Activated T-helper 1 cell treated with anti-CD3 and anti-CD28 coated beads, Interleukin-12 subunit alpha, Interleukin-12 subunit beta, Interleukin-2, Interleukin-4 antibody, amounts not matched to agents 30 ng/mL and 10 ng/mL and 1 ng/mL, durations not matched to agents 14 hours and 24 hours and 36 hours (primary cell): Measurements from ENCODE around the gene TMEM147. TPM values are rescaled to one million over a fixed set of nuclear protein-coding genes. Genes with fewer than 3 reads are reported as not detected.

ENCODE experiments used
- DNase-seq: peaks from one replicate; pipeline ENCODE4 v3.0.0; 2021; ENCODE audit warnings: low spot score
- H3K27ac Mint-ChIP-seq: one replicate; pipeline ENCODE4 v1.8.0; 2021; ENCODE audit warnings: mild to moderate bottlenecking, mixed read lengths
- H3K27me3 Mint-ChIP-seq: one replicate; pipeline ENCODE4 v1.8.0; 2022; ENCODE audit warnings: mild to moderate bottlenecking, moderate library complexity, mixed read lengths; ENCODE audit not compliant: insufficient read depth
- H3K36me3 Mint-ChIP-seq: one replicate; pipeline ENCODE4 v1.8.0; 2021; ENCODE audit warnings: low read depth, mixed read lengths
- H3K4me1 Mint-ChIP-seq: one replicate; pipeline ENCODE4 v1.8.0; 2021; ENCODE audit warnings: low read depth, mixed read lengths
- H3K4me3 Mint-ChIP-seq: one replicate; pipeline ENCODE4 v1.8.0; 2021; ENCODE audit warnings: mild to moderate bottlenecking, moderate library complexity, mixed read lengths
- H3K9me3 Mint-ChIP-seq: one replicate; pipeline ENCODE4 v1.8.0; 2021; ENCODE audit warnings: mixed read lengths
- intact Hi-C: fragments of 100-400 bp; cut with micrococcal nuclease; formaldehyde crosslinking; loops from one replicate; pipeline ENCODE4 v1.15.1; 2024
- total RNA-seq: library from RNA; stranded (reverse); gene quantifications from 2 replicates; pipeline ENCODE4 v1.2.3, GENCODE V29; 2022

The TMEM147 gene
- total RNA-seq, 1 donor from 2014 or later: 123 TPM

- Mint-ChIP-seq H3K9me3 (no peaks in the 10 kb centered on the region), H3K27ac (no peak overlapping the region), H3K4me3 (peak overlapping the region; percentile 57), H3K4me1 (peaks cover 6% of the 10 kb centered on the region), H3K36me3 (no peaks in the 10 kb centered on the region), H3K27me3 (peaks cover 42% of the 10 kb centered on the region)
- intact Hi-C loops: loop anchor here (1.0 to 2.0 kb wide), 3 partner anchors 24 to 82 kb away; no protein-coding TSS in a partner anchor
- DNase-seq: no peak
Measured at GRCh38 chr19:35510626-35510964, 34.8 kb upstream of the TMEM147 start.

- Mint-ChIP-seq H3K9me3 (no peaks in the 10 kb centered on the region), H3K27ac (no peak overlapping the region), H3K36me3 (no peaks in the 10 kb centered on the region), H3K27me3 (peaks cover 42% of the 10 kb centered on the region), H3K4me3 (no peak overlapping the region), H3K4me1 (peaks cover 6% of the 10 kb centered on the region)
- DNase-seq: no peak
- intact Hi-C loops: loop anchor here (2.0 kb wide), 1 partner anchor 23 kb away; no protein-coding TSS in a partner anchor
Measured at GRCh38 chr19:35511337-35511736, 34.1 kb upstream of the TMEM147 start.

GRCh38 chr19:35512831-35513627 is 32.4 kb upstream of the TMEM147 start:
- intact Hi-C loops: loop anchor here (1.0 kb wide), 1 partner anchor 74 kb away; no protein-coding TSS in a partner anchor
- Mint-ChIP-seq H3K27me3 (peaks cover 36% of the 10 kb centered on the region), H3K4me3 (no peak overlapping the region), H3K27ac (no peak overlapping the region), H3K36me3 (no peaks in the 10 kb centered on the region), H3K9me3 (no peaks in the 10 kb centered on the region), H3K4me1 (peaks cover 6% of the 10 kb centered on the region)
- no peak for DNase-seq

- Mint-ChIP-seq H3K9me3 (no peaks in the 10 kb centered on the region), H3K27ac (no peak within 1 kb of the TSS), H3K4me3 (no peak within 1 kb of the TSS), H3K36me3 (no peaks in the 10 kb centered on the region), H3K4me1 (peaks cover 6% of the 10 kb centered on the region), H3K27me3 (peaks cover 30% of the 10 kb centered on the region)
- intact Hi-C loops: loop anchor here (1.0 kb wide), 1 partner anchor 74 kb away; no protein-coding TSS in a partner anchor
- DNase-seq: no peak
Measured at GRCh38 chr19:35513628-35514281, 31.7 kb upstream of the TMEM147 start, which contains the start of gene DMKN. TSS of gene DMKN (minus strand) at chr19:35513649. CDS start at chr19:35513475, 174 bp downstream.

GRCh38 chr19:35514282-35514809 is 31.1 kb upstream of the TMEM147 start:
- no peak overlapping the region for H3K27ac Mint-ChIP-seq

GRCh38 chr19:35516310-35516709 is 29.1 kb upstream of the TMEM147 start:
- Mint-ChIP-seq H3K36me3 (no peaks in the 10 kb centered on the region), H3K4me1 (no peaks in the 10 kb centered on the region), H3K27me3 (peaks cover 12% of the 10 kb centered on the region), H3K4me3 (no peak overlapping the region), H3K9me3 (no peaks in the 10 kb centered on the region), H3K27ac (no peak overlapping the region)
- intact Hi-C loops: no loop called here
- no peak for DNase-seq

More at GRCh38 chr19:35514282-35514809, 31.1 kb upstream of the TMEM147 start:
- DNase-seq: no peak
- intact Hi-C loops: no loop called here
- no peaks in the 10 kb centered on the region for H3K36me3 Mint-ChIP-seq
- H3K4me3 Mint-ChIP-seq: no peak overlapping the region
- H3K4me1 Mint-ChIP-seq: peaks cover 3% of the 10 kb centered on the region
- no peaks in the 10 kb centered on the region for H3K9me3 Mint-ChIP-seq
- peaks cover 25% of the 10 kb centered on the region for H3K27me3 Mint-ChIP-seq

GRCh38 chr19:35517342-35517741 is 28.1 kb upstream of the TMEM147 start:
- no peak overlapping the region for H3K27ac Mint-ChIP-seq
- no peak for DNase-seq
- H3K4me3 Mint-ChIP-seq: no peak overlapping the region
- H3K27me3 Mint-ChIP-seq: peaks cover 7% of the 10 kb centered on the region
- no peaks in the 10 kb centered on the region for H3K36me3 Mint-ChIP-seq
- H3K9me3 Mint-ChIP-seq: no peaks in the 10 kb centered on the region
- intact Hi-C loops: no loop called here
- no peaks in the 10 kb centered on the region for H3K4me1 Mint-ChIP-seq

GRCh38 chr19:35518313-35518712 is 27.1 kb upstream of the TMEM147 start:
- no peak overlapping the region for H3K4me3 Mint-ChIP-seq
- H3K27me3 Mint-ChIP-seq: peaks cover 8% of the 10 kb centered on the region
- intact Hi-C loops: no loop called here
- H3K9me3 Mint-ChIP-seq: no peaks in the 10 kb centered on the region
- no peaks in the 10 kb centered on the region for H3K36me3 Mint-ChIP-seq
- H3K4me1 Mint-ChIP-seq: no peaks in the 10 kb centered on the region
- no peak for DNase-seq
- H3K27ac Mint-ChIP-seq: no peak overlapping the region

- no peak overlapping the region for H3K4me3 Mint-ChIP-seq
- H3K36me3 Mint-ChIP-seq: no peaks in the 10 kb centered on the region
- peaks cover 6% of the 10 kb centered on the region for H3K27me3 Mint-ChIP-seq
- H3K9me3 Mint-ChIP-seq: no peaks in the 10 kb centered on the region
- H3K4me1 Mint-ChIP-seq: no peaks in the 10 kb centered on the region
- intact Hi-C loops: no loop called here
- H3K27ac Mint-ChIP-seq: no peak overlapping the region
- DNase-seq: no peak
Measured at GRCh38 chr19:35519291-35519690, 26.1 kb upstream of the TMEM147 start.

GRCh38 chr19:35521124-35521743 is 24.2 kb upstream of the TMEM147 start:
- Mint-ChIP-seq H3K4me1 (no peaks in the 10 kb centered on the region), H3K27me3 (peaks cover 8% of the 10 kb centered on the region), H3K36me3 (no peaks in the 10 kb centered on the region), H3K9me3 (no peaks in the 10 kb centered on the region), H3K4me3 (no peak overlapping the region), H3K27ac (no peak overlapping the region)
- intact Hi-C loops: no loop called here
- DNase-seq: no peak

GRCh38 chr19:35522745-35523327 is 22.6 kb upstream of the TMEM147 start:
- no peak for DNase-seq
- H3K4me3 Mint-ChIP-seq: no peak overlapping the region
- intact Hi-C loops: no loop called here
- no peaks in the 10 kb centered on the region for H3K4me1 Mint-ChIP-seq
- no peak overlapping the region for H3K27ac Mint-ChIP-seq
- H3K9me3 Mint-ChIP-seq: no peaks in the 10 kb centered on the region
- no peaks in the 10 kb centered on the region for H3K36me3 Mint-ChIP-seq
- peaks cover 9% of the 10 kb centered on the region for H3K27me3 Mint-ChIP-seq

- intact Hi-C loops: no loop called here
- Mint-ChIP-seq H3K27me3 (peaks cover 11% of the 10 kb centered on the region), H3K36me3 (no peaks in the 10 kb centered on the region)
Measured at GRCh38 chr19:35524181-35524837, 21.1 kb upstream of the TMEM147 start.

More at GRCh38 chr19:35524181-35524837, 21.1 kb upstream of the TMEM147 start:
- Mint-ChIP-seq H3K27ac (no peak overlapping the region), H3K9me3 (no peaks in the 10 kb centered on the region), H3K4me1 (no peaks in the 10 kb centered on the region), H3K4me3 (no peak overlapping the region)
- DNase-seq: no peak
